WTC11 (cell line): ENCODE measurements around the gene STON2. TPM values are rescaled to one million over a fixed set of nuclear protein-coding genes. Genes with fewer than 3 reads are reported as not detected.

Experiments
- ATAC-seq: fragments of 200-7000 bp; cut with Tn5 transposase; 2 replicates; pipeline ENCODE4 v1.10.0; 2021; ENCODE audit warnings: mild to moderate bottlenecking, moderate library complexity
- CTCF ChIA-PET: fragments of 300-600 bp; sonication (Branson Sonifier 250); formaldehyde crosslinking; loops from one replicate; lab custom pipeline; 2021; ENCODE audit warnings: antibody characterized with exemption; lab: Charles Lee
- POLR2A ChIA-PET: fragments of 350-600 bp; sonication (Branson Sonifier 250); formaldehyde crosslinking; loops from one replicate; lab custom pipeline; 2021; ENCODE audit warnings: antibody characterized with exemption; lab: Charles Lee
- DNase-seq: peaks from one replicate; pipeline ENCODE4 v3.0.0; 2021; ENCODE audit warnings: low spot score
- H3K27ac Mint-ChIP-seq: 2 replicates; pipeline ENCODE4 v1.8.0; 2021; ENCODE audit warnings: mixed read lengths
- H3K27me3 Mint-ChIP-seq: 2 replicates; pipeline ENCODE4 v1.8.0; 2021; ENCODE audit warnings: low read depth, mild to moderate bottlenecking, moderate library complexity, mixed read lengths
- H3K36me3 Mint-ChIP-seq: 2 replicates; pipeline ENCODE4 v1.8.0; 2021; ENCODE audit warnings: mixed read lengths
- H3K4me1 Mint-ChIP-seq: 2 replicates; pipeline ENCODE4 v1.8.0; 2022; ENCODE audit warnings: mixed read lengths
- H3K4me3 Mint-ChIP-seq: 2 replicates; pipeline ENCODE4 v1.8.0; 2021; ENCODE audit warnings: mild to moderate bottlenecking, moderate library complexity, mixed read lengths
- H3K9me3 Mint-ChIP-seq: 2 replicates; pipeline ENCODE4 v1.8.0; 2021; ENCODE audit warnings: mixed read lengths
- ERG ChIP-seq: fragments of 250-450 bp; sonication (Bioruptor Pico); IDR thresholded peaks from 2 replicates; pipeline ENCODE4 v1.8.0; 2021; ENCODE audit warnings: mild to moderate bottlenecking
- FOXP4 ChIP-seq: sonication (generic); formaldehyde crosslinking; IDR thresholded peaks from 2 replicates; pipeline ENCODE4 v1.8.0; 2022; ENCODE audit warnings: mild to moderate bottlenecking, missing genetic modification reagents
- GRHL2 ChIP-seq: fragments of 250-450 bp; sonication (Bioruptor Pico); IDR thresholded peaks from 2 replicates; pipeline ENCODE4 v1.8.0; 2022; ENCODE audit warnings: mild to moderate bottlenecking, moderate library complexity; ENCODE audit not compliant: insufficient replicate concordance, severe bottlenecking
- HMGA2 ChIP-seq: fragments of 250-450 bp; sonication (Bioruptor Pico); IDR thresholded peaks from 2 replicates; pipeline ENCODE4 v1.4.0; 2021; ENCODE audit warnings: mild to moderate bottlenecking, moderate library complexity
- JUN ChIP-seq: sonication (generic); formaldehyde crosslinking; IDR thresholded peaks from 2 replicates; pipeline ENCODE4 v1.8.0; 2023; ENCODE audit warnings: mild to moderate bottlenecking, missing genetic modification reagents
- MLX ChIP-seq: sonication (generic); formaldehyde crosslinking; IDR thresholded peaks from 2 replicates; pipeline ENCODE4 v1.8.1; 2023; ENCODE audit warnings: mild to moderate bottlenecking, missing genetic modification reagents, moderate library complexity
- NFYB ChIP-seq: sonication (generic); formaldehyde crosslinking; conservative IDR thresholded peaks from 2 replicates; pipeline ENCODE4 v1.8.0; 2022; ENCODE audit warnings: low read depth, missing genetic modification reagents
- NR3C1 ChIP-seq: sonication (generic); formaldehyde crosslinking; conservative IDR thresholded peaks from 2 replicates; pipeline ENCODE4 v1.8.1; 2023; ENCODE audit warnings: low read depth, mild to moderate bottlenecking, missing genetic modification reagents
- OVOL2 ChIP-seq: fragments of 250-450 bp; sonication (Bioruptor Pico); IDR thresholded peaks from 2 replicates; pipeline ENCODE4 v1.9.0; 2021; ENCODE audit warnings: mild to moderate bottlenecking, borderline replicate concordance
- PRDM15 ChIP-seq: sonication (generic); formaldehyde crosslinking; IDR thresholded peaks from 2 replicates; pipeline ENCODE4 v1.8.0; 2022; ENCODE audit warnings: missing genetic modification reagents
- RELA ChIP-seq: sonication (generic); formaldehyde crosslinking; IDR thresholded peaks from 2 replicates; pipeline ENCODE4 v1.8.1; 2022; ENCODE audit warnings: missing genetic modification reagents, mild to moderate bottlenecking, borderline replicate concordance
- SMAD4 ChIP-seq: sonication (generic); formaldehyde crosslinking; IDR thresholded peaks from 2 replicates; pipeline ENCODE4 v1.8.0; 2022; ENCODE audit warnings: mild to moderate bottlenecking, missing genetic modification reagents
- TEAD1 ChIP-seq: sonication (generic); formaldehyde crosslinking; IDR thresholded peaks from 2 replicates; pipeline ENCODE4 v1.8.0; 2022; ENCODE audit warnings: mild to moderate bottlenecking, missing genetic modification reagents
- USF2 ChIP-seq: sonication (generic); formaldehyde crosslinking; IDR thresholded peaks from 2 replicates; pipeline ENCODE4 v1.8.1; 2023; ENCODE audit warnings: mild to moderate bottlenecking, missing genetic modification reagents, moderate library complexity
- ZNF138 ChIP-seq: sonication (generic); formaldehyde crosslinking; conservative IDR thresholded peaks from 2 replicates; pipeline ENCODE4 v1.8.1; 2022; ENCODE audit warnings: mild to moderate bottlenecking, moderate library complexity, missing genetic modification reagents
- ZNF281 ChIP-seq: sonication (generic); formaldehyde crosslinking; IDR thresholded peaks from 2 replicates; pipeline ENCODE4 v1.8.0; 2023; ENCODE audit warnings: mild to moderate bottlenecking, missing genetic modification reagents
- ZNF532 ChIP-seq: fragments of 250-450 bp; sonication (Bioruptor Pico); IDR thresholded peaks from 2 replicates; pipeline ENCODE4 v1.9.0; 2021; ENCODE audit warnings: mild to moderate bottlenecking, borderline replicate concordance
- total RNA-seq: library from RNA; stranded (reverse); gene quantifications from 3 replicates; pipeline ENCODE4 v1.2.3, GENCODE V29; 2021

STON2 gene
- total RNA-seq, 1 experiment from 2014 or later: 69.2 TPM

- POLR2A ChIA-PET: no interaction called here
- Mint-ChIP-seq H3K27me3 (peaks cover 4% of the 10 kb centered on the region; the same call in 1 of the 2 replicates), H3K36me3 (peaks cover 3% of the 10 kb centered on the region), H3K4me3 (0 out of 2 replicates have a peak overlapping the region, but pooled peaks have one; percentile 95), H3K27ac (0 out of 2 replicates have a peak overlapping the region, but pooled peaks have one; percentile 60), H3K4me1 (peaks cover 21% of the 10 kb centered on the region), H3K9me3 (no peaks in the 10 kb centered on the region)
- no peak for ATAC-seq
- DNase-seq: no peak
- CTCF ChIA-PET: no interaction called here
- TF ChIP-seq SMAD4 (CRISPR knock-in tag) (no peak), ZNF281 (no peak), TEAD1 (no peak), USF2 (no peak), JUN (CRISPR knock-in tag) (no peak), HMGA2 (CRISPR knock-in tag) (no peak), NFYB (CRISPR knock-in tag) (no peak), FOXP4 (CRISPR knock-in tag) (no peak), NR3C1 (no peak), ZNF532 (no peak), GRHL2 (no peak), PRDM15 (CRISPR knock-in tag) (no peak), MLX (CRISPR knock-in tag) (no peak), RELA (no peak), ZNF138 (CRISPR knock-in tag) (no peak), OVOL2 (CRISPR knock-in tag) (no peak), ERG (no peak)
Observed at GRCh38 chr14:81222691-81223090, 177.4 kb downstream of the STON2 start.
